ENCODE results near the gene AKAP11. TPM values are rescaled to one million over a fixed set of nuclear protein-coding genes. Genes with fewer than 3 reads are reported as not detected.
A peak's percentile ranks its signal among the peaks of the same experiment; 100 is the strongest.

The AKAP11 gene
- total and polyA plus RNA-seq, 3 donors from 2014 or later, result 31.5 to 62.0 (median 48.4) TPM

DNA sequence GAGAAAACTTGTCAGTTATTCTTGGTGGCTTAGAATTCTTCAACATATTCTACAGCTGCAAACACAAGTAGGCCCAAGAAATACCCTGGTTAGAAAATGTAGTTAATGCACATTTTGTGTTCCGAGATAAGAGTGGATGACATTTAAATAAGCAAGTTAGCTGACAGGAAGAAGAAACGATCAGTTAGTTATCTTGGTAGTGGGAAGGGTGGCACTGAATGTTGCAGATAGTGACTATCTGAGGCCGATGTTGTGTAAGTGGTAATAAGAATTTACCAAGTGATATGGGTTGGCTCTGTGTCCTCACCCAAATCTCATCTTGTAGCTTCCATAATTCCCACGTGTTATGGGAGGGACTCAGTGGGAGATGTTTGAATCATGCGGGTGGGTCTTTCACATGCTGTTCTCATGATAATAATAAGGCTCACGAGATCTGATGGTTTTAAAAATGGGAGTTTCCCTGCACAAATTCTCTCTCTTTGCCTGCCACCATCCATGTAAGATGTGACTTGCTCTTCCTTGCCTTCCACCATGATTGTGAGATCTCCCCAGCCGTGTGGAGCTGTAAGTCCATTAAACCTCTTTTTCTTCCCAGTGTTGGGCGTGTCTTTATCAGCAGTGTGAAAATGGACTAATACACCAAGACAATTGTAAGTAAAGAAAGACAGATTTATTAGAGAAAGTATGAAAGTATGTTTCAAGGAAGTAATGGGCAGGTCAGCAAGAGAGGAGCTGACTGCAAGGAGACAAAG, 10.9 kb upstream of the AKAP11 start:
- no peaks in the 10 kb centered on the region for H3K4me1 ChIP-seq
- no peak overlapping the region for H3K27ac ChIP-seq
- no peaks in the 10 kb centered on the region for H3K36me3 ChIP-seq (ENCODE audit: low read depth, missing control alignments)
- 90 to 92% methylated on average over 8 of the region's 8 CpGs for WGBS, 2 donors
- no peaks in the 10 kb centered on the region for H3K27me3 ChIP-seq
- DNase-seq, result no peak
- H3K9me3 ChIP-seq, result no peaks in the 10 kb centered on the region
- TF ChIP-seq POLR2A (IDR thresholded peaks at IDR 0.05), result no peak
- TF ChIP-seq, protein P1, sequence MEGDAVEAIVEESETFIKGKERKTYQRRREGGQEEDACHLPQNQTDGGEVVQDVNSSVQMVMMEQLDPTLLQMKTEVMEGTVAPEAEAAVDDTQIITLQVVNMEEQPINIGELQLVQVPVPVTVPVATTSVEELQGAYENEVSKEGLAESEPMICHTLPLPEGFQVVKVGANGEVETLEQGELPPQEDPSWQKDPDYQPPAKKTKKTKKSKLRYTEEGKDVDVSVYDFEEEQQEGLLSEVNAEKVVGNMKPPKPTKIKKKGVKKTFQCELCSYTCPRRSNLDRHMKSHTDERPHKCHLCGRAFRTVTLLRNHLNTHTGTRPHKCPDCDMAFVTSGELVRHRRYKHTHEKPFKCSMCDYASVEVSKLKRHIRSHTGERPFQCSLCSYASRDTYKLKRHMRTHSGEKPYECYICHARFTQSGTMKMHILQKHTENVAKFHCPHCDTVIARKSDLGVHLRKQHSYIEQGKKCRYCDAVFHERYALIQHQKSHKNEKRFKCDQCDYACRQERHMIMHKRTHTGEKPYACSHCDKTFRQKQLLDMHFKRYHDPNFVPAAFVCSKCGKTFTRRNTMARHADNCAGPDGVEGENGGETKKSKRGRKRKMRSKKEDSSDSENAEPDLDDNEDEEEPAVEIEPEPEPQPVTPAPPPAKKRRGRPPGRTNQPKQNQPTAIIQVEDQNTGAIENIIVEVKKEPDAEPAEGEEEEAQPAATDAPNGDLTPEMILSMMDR (IDR thresholded peaks at IDR 0.05), result no peak
- intact Hi-C loops (cut with DNase I; ENCODE audit: low total_unique reads), result no loop called here
- H3K4me3 ChIP-seq, result no peak overlapping the region

DNA sequence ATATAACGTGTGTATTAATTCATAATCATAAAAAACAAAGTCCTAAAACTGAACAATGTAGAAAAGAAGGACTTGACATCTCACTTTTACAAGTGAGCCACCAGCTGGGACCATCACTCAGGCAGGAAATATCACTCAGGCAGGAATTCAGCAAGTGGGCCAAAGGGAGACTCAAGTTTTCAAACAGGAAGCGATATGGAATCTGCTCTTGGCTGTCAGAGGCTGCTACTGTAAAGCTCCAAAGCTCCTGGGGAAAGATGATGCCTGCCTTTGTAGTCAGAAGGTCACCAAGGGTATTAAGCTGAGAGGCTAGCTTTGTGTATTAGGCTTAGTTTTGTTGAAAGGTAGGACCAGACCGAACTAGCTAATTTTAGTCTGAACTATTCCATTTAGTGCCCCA, 5.5 kb upstream of the AKAP11 start:
- Histone ChIP-seq H3K27me3 (no peaks in the 10 kb centered on the region), H3K36me3 (ENCODE audit: low read depth, missing control alignments) (no peaks in the 10 kb centered on the region), H3K4me3 (no peak overlapping the region), H3K4me1 (no peaks in the 10 kb centered on the region), H3K27ac (no peak overlapping the region), H3K9me3 (no peaks in the 10 kb centered on the region)
- WGBS, 2 donors, result 75 to 76% methylated on average over 3 of the region's 3 CpGs
- intact Hi-C loops (cut with DNase I; ENCODE audit: low total_unique reads), result no loop called here
- TF ChIP-seq, protein P1 (IDR thresholded peaks at IDR 0.05), result no peak
- TF ChIP-seq POLR2A (IDR thresholded peaks at IDR 0.05), result no peak
- DNase-seq, result no peak

DNA sequence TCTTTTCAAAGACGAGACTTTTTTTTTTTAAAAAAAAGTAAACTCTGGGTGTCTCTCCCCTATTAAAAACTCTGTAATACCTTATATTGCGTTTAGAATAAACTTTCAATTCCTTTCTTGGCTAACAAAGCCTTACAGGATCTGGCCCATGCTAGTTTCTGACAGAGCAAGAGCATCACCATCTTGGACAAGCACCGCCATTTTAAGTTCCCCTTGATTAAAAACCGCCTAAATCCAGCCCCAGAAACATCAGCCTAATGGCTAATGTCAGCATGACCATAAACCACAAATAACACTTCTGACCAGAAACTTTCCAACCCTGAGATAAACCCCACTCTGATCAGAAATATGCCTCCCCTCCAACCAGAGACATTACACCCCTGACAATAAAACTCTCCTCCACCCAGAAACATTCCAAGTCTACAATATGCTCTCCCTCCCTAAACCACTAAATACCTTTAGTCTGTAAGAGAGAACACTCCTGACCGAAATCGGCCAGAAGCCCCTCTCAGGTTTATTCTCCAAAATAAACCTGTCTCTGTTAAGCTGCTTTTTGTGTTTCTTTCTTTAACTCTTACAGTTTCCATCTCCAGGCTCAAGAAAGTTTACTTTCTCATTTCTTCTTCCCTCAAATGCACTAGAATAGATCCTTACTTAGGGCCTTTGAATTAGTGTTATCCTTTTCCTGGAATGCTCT, 1.6 kb upstream of the AKAP11 start:
- TF ChIP-seq, protein P1 (IDR thresholded peaks at IDR 0.05), result no peak
- TF ChIP-seq POLR2A (IDR thresholded peaks at IDR 0.05), result no peak
- H3K4me3 ChIP-seq, result no peak overlapping the region
- no peaks in the 10 kb centered on the region for H3K36me3 ChIP-seq (ENCODE audit: low read depth, missing control alignments)
- peaks cover 7% of the 10 kb centered on the region for H3K4me1 ChIP-seq
- no peak overlapping the region for H3K27ac ChIP-seq
- WGBS, 2 donors, result 68 to 78% methylated on average over 6 of the region's 6 CpGs
- no peaks in the 10 kb centered on the region for H3K9me3 ChIP-seq
- no peak for DNase-seq
- no peaks in the 10 kb centered on the region for H3K27me3 ChIP-seq
- intact Hi-C loops (cut with DNase I; ENCODE audit: low total_unique reads), result no loop called here

DNA sequence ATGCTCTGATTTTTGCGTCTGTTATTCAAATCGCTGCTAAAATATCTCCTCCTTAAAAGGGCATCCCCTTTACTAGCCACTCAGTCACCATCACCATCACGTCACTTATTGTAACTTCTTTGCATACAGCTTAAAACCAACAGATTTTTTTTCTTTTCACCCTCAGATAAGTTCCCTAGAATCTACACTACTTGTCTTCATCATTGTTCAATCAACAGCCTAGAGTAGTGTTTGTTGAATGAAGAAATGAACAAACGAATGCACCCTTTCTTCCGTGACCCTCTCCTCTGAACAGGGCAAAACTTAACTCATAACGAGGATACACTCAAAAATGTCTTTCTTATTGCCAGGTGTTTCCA, 1.1 kb upstream of the AKAP11 start:
- Histone ChIP-seq H3K36me3 (ENCODE audit: low read depth, missing control alignments) (no peaks in the 10 kb centered on the region), H3K9me3 (no peaks in the 10 kb centered on the region), H3K4me3 (peak overlapping the region; percentile 88 to 99), H3K27me3 (no peaks in the 10 kb centered on the region), H3K4me1 (peaks cover 7% of the 10 kb centered on the region), H3K27ac (peak overlapping the region; percentile 95 to 96)
- WGBS, 2 donors, result 61% methylated on average over 6 of the region's 6 CpGs
- intact Hi-C loops (cut with DNase I; ENCODE audit: low total_unique reads), result no loop called here
- TF ChIP-seq POLR2A (IDR thresholded peaks at IDR 0.05), result no peak
- TF ChIP-seq, protein P1 (IDR thresholded peaks at IDR 0.05), result no peak
- no peak for DNase-seq
